NCI-H2107 treated with DMSO at 0.1 percent for 48 hours (cell line): ENCODE results near the gene AP3M1.
"Not testable (repeated sequence)": the region's sequence is repeated elsewhere in the genome, so short reads cannot be mapped to it uniquely, and the experiment has no call there.

Source experiments
- DNase-seq: peaks from one replicate; lab custom pipeline; 2025; ENCODE audit not compliant: unreplicated experiment; lab: John Stamatoyannopoulos, UW

The AP3M1 gene

GRCh38 chr10:74163319-74164068, 12.9 kb upstream of the AP3M1 start:
- no peak for DNase-seq

GRCh38 chr10:74160013-74160412, 9.4 kb upstream of the AP3M1 start:
- no peak for DNase-seq

GRCh38 chr10:74156919-74157289, 6.3 kb upstream of the AP3M1 start:
- DNase-seq, result no peak

GRCh38 chr10:74153676-74154075, 3.0 kb upstream of the AP3M1 start:
- DNase-seq, result no peak

- DNase-seq, result no peak
Measured at GRCh38 chr10:74153123-74153522, 2.5 kb upstream of the AP3M1 start.

- DNase-seq, result peak; percentile 5
Measured at GRCh38 chr10:74151879-74152722, 1.5 kb upstream of the AP3M1 start.

- peak; percentile 93 for DNase-seq
Measured at GRCh38 chr10:74150990-74151878, 606 bp upstream of the AP3M1 start, which contains the start of gene ADK. TSS of gene ADK (plus strand) at chr10:74151221. CDS start at chr10:74151279, 58 bp downstream.

- not testable (repeated sequence) for DNase-seq
Measured at GRCh38 chr10:74146980-74147379, 3.6 kb downstream of the AP3M1 start.

- no peak for DNase-seq
Measured at GRCh38 chr10:74145133-74145532, 5.5 kb downstream of the AP3M1 start.

- DNase-seq, result no peak
Measured at GRCh38 chr10:74140553-74140952, 10.1 kb downstream of the AP3M1 start.

- no peak for DNase-seq
Measured at GRCh38 chr10:74139981-74140380, 10.6 kb downstream of the AP3M1 start.

- not testable (repeated sequence) for DNase-seq
Measured at GRCh38 chr10:74138596-74138995, 12.0 kb downstream of the AP3M1 start.

- no peak for DNase-seq
Measured at GRCh38 chr10:74137992-74138391, 12.6 kb downstream of the AP3M1 start.

GRCh38 chr10:74135452-74135851, 15.2 kb downstream of the AP3M1 start:
- DNase-seq, result no peak

GRCh38 chr10:74133923-74134820, 16.5 kb downstream of the AP3M1 start:
- no peak for DNase-seq

GRCh38 chr10:74123081-74123480, 27.5 kb downstream of the AP3M1 start:
- DNase-seq, result no peak

GRCh38 chr10:74122060-74122459, 28.6 kb downstream of the AP3M1 start:
- no peak for DNase-seq

GRCh38 chr10:74121368-74121767, 29.3 kb downstream of the AP3M1 start:
- no peak for DNase-seq

GRCh38 chr10:74120911-74121310, 29.7 kb downstream of the AP3M1 start:
- no peak for DNase-seq

GRCh38 chr10:74118804-74119203, 31.8 kb downstream of the AP3M1 start:
- DNase-seq, result no peak
